Psoas muscle (tissue), 8 donors: ENCODE measurements around the gene TMEM204. TPM values are rescaled to one million over a fixed set of nuclear protein-coding genes. Genes with fewer than 3 reads are reported as not detected.
A peak's percentile ranks its signal among the peaks of the same experiment; 100 is the strongest.

Experiments
- ATAC-seq, 4 donors: fragments of 200-7000 bp; cut with Tn5 transposase; one replicate each; pipeline ENCODE4 v1.9.1; 2020; ENCODE audit warnings: moderate library complexity in 3 of 4, mild to moderate bottlenecking in 2 of 4
- DNase-seq, 2 donors: peaks; one replicate each; pipeline ENCODE4 v3.0.0-alpha.2; 2020
- H3K27ac ChIP-seq: fragments of 200-600 bp; one replicate; pipeline ENCODE4 v1.8.0; 2022
- H3K27me3 ChIP-seq, 3 donors: fragments of 200-600 bp in 1 of 3; one replicate each; pipeline versions ENCODE4 v1.6.1 to v1.8.0; 2013 to 2022; ENCODE audit warnings: low read length in 2 of 3, mild to moderate bottlenecking in 2 of 3, moderate library complexity in 1 of 3; ENCODE audit not compliant: insufficient read depth in 3 of 3
- H3K36me3 ChIP-seq, 2 donors: fragments of 200-600 bp in 1 of 2; one replicate each; pipeline versions ENCODE4 v1.6.1 to v1.8.0; 2013 to 2022; ENCODE audit warnings: low read depth in 1 of 2, mild to moderate bottlenecking in 1 of 2, moderate library complexity in 1 of 2; ENCODE audit not compliant: insufficient read depth in 1 of 2
- H3K4me1 ChIP-seq: fragments of 200-600 bp; one replicate; pipeline ENCODE4 v1.8.0; 2022
- H3K4me3 ChIP-seq: fragments of 200-600 bp; one replicate; pipeline ENCODE4 v1.8.0; 2022; ENCODE audit warnings: mild to moderate bottlenecking
- H3K9me3 ChIP-seq: fragments of 200-600 bp; one replicate; pipeline ENCODE4 v1.8.0; 2022
- WGBS, 3 donors: extraction: QIAGEN DNeasy Blood & Tissue Kit; methylation state at CpG; one replicate each; pipeline versions ENCODE4 v1.1.6 to v1.1.7; 2013; 5-methylcytosine and 5-hydroxymethylcytosine counted together
- intact Hi-C, 2 donors: fragments of 100-400 bp; cut with DNase I; formaldehyde crosslinking; loops; one replicate each; pipeline versions ENCODE4 v1.11.0 to v1.14.2; 2022
- long read RNA-seq, 2 donors: library from polyadenylated mRNA; unstranded; transcript quantifications; one replicate each; pipeline ENCODE4 v2.0.0, GENCODE V29; 2021
- polyA plus RNA-seq, 3 donors: library from polyadenylated mRNA; stranded (reverse); fragments of 200-250 nt; gene quantifications; one replicate each; pipeline ENCODE4 v1.2.3, GENCODE V29; 2013
- total RNA-seq, 4 donors: library from RNA; stranded (reverse); fragmentation: NEBNext Ultra II Directional in 2 of 4; extraction: Animal tissue kit (Norgen Biotek cat#: 25700) in 2 of 4; gene quantifications; one replicate each; pipeline versions ENCODE4 v1.2.1 to v1.2.4, GENCODE V29; 2021 to 2023
- TF ChIP-seq, protein P1 (sequence below): fragments of 200-600 bp; IDR thresholded peaks from one replicate; pipeline ENCODE4 v1.8.0; 2022; ENCODE audit warnings: antibody characterized with exemption
- donor health status: healthy with polysubstance abuse.
- donor health status: DM: no; HTN: no; CAD: no; lungs with moderate emphysema.
- donor health status: Bipolar disorder and iron deficiency.
- donor health status: healthy.
- donor health status: DM: yes; HTN: yes; CAD: no.
- donor health status: DM: no; HTN: no; CAD: no.
- donor health status: DM: no; HTN: no; CAD: no.
- donor health status: DM: yes; HTN: yes; CAD: no.

TMEM204 gene
- 10 to 100 TPM in 2 of 4 donors, 1 to 10 TPM in 2; 7.5 to 21.7 (median 10.2) TPM for total RNA-seq
- polyA plus RNA-seq = 10 to 100 TPM; 11.8 to 22.3 (median 12.0) TPM
- long read RNA-seq, donor 1, transcript TMEM204-202 (3 exons, 1,938 nt) = major isoform, 10 of 10 reads
- long read RNA-seq, donor 1, partial matches to known transcripts = 0 of 10 reads
- long read RNA-seq, donor 1, other reads (novel, unspliced or antisense) = 0 of 10 reads
- long read RNA-seq, donor 2, transcript TMEM204-202 (3 exons, 1,938 nt) = major isoform, 31 of 34 reads
- long read RNA-seq, donor 2, partial matches to known transcripts = 0 of 34 reads
- long read RNA-seq, donor 2, other reads (novel, unspliced or antisense) = 3 of 34 reads

DNA sequence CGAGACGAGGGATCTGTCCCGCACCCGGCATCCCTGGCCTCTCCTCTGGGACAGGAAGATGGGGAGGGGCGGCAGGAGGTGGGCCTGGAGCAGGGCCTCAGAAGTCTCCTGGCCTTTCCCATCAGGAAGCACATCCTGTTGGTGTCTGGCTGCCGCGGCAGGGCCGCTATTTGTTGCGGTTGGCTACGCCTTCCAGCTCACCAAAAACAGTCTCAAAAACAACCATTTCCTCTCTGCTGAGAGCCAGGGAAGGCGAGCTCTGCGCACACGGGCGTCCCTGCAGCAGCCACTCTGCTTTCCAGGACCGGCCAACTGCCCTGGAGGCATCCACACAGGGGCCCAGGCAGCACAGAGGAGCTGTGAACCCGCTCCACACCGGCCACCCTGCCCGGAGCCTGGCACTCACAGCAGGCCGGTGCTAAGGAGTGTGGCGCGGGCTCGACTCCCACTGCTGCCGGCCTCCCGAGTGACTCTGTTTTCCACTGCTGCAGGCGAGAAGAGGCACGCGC lies at the start of gene TMEM204:
Gene TMEM204 (plus strand): TSS at position 224 of the 509 bp plus-strand sequence. CDS start 610 bp downstream, outside the sequence.
- intact Hi-C loops = loop anchor here in 1 of 2 donors (5.0 kb wide), 1 partner anchor 41 kb away; the partner anchor contains the start of gene TELO2
- WGBS, 3 donors = 57 to 73% (median 59%) methylated on average over 18 to 27 of the region's 27 CpGs
- TF ChIP-seq, protein P1, sequence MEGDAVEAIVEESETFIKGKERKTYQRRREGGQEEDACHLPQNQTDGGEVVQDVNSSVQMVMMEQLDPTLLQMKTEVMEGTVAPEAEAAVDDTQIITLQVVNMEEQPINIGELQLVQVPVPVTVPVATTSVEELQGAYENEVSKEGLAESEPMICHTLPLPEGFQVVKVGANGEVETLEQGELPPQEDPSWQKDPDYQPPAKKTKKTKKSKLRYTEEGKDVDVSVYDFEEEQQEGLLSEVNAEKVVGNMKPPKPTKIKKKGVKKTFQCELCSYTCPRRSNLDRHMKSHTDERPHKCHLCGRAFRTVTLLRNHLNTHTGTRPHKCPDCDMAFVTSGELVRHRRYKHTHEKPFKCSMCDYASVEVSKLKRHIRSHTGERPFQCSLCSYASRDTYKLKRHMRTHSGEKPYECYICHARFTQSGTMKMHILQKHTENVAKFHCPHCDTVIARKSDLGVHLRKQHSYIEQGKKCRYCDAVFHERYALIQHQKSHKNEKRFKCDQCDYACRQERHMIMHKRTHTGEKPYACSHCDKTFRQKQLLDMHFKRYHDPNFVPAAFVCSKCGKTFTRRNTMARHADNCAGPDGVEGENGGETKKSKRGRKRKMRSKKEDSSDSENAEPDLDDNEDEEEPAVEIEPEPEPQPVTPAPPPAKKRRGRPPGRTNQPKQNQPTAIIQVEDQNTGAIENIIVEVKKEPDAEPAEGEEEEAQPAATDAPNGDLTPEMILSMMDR = no peak
- no peaks in the 10 kb centered on the region for H3K9me3 ChIP-seq
- peak within 1 kb of the TSS; percentile 79 for H3K27ac ChIP-seq
- ATAC-seq (peak; percentile 17 to 54 (median 30)), DNase-seq (peak; percentile 79 to 91)
- H3K27me3 ChIP-seq = no peaks in the 10 kb centered on the region
- H3K36me3 ChIP-seq = peaks cover 0 to 4% of the 10 kb centered on the region in 2 donors
- peak within 1 kb of the TSS; percentile 72 for H3K4me3 ChIP-seq
- peaks cover 11% of the 10 kb centered on the region for H3K4me1 ChIP-seq

DNA sequence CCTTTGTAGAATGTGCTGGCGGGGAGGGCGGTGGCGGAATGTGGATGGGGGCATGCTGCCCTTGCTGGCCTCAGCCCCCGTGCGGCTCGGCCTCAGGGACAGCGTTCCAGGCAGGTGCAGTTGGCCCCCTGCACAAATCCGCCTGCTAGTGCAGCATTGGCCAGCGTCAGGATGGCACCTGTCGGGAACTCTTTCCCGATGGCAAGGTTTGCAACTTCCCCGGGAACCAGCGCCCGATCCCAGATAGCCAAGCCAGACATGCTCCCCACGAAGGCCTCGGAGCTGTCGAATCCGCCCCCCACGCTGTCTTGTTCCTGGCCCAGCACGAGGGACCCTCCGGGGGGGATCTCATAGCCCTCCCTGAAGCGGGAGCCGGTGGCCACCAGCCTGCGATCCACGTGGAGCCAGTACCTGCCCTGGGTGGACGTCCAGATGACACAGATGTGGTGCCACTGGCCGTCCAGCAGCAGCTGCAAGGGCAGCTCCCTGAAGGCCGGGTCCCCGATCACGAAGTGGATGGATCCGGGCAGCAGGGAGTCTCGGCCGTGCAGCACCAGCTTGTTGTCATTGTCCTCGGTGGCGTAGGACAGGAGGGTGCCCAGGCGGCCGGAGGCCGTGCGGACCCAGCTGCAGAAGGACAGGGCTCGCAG lies 47.5 kb upstream of the TMEM204 start:
- no peaks in the 10 kb centered on the region for H3K27me3 ChIP-seq
- WGBS, 3 donors = 86 to 90% (median 89%) methylated on average over 40 of the region's 40 CpGs
- H3K27ac ChIP-seq = no peak overlapping the region
- no peak overlapping the region for H3K4me3 ChIP-seq
- H3K36me3 ChIP-seq = no peaks in the 10 kb centered on the region
- TF ChIP-seq, protein P1 = no peak
- H3K4me1 ChIP-seq = no peaks in the 10 kb centered on the region
- H3K9me3 ChIP-seq = no peaks in the 10 kb centered on the region
- DNase-seq (no peak), ATAC-seq (no peak)
- intact Hi-C loops = no loop called here

DNA sequence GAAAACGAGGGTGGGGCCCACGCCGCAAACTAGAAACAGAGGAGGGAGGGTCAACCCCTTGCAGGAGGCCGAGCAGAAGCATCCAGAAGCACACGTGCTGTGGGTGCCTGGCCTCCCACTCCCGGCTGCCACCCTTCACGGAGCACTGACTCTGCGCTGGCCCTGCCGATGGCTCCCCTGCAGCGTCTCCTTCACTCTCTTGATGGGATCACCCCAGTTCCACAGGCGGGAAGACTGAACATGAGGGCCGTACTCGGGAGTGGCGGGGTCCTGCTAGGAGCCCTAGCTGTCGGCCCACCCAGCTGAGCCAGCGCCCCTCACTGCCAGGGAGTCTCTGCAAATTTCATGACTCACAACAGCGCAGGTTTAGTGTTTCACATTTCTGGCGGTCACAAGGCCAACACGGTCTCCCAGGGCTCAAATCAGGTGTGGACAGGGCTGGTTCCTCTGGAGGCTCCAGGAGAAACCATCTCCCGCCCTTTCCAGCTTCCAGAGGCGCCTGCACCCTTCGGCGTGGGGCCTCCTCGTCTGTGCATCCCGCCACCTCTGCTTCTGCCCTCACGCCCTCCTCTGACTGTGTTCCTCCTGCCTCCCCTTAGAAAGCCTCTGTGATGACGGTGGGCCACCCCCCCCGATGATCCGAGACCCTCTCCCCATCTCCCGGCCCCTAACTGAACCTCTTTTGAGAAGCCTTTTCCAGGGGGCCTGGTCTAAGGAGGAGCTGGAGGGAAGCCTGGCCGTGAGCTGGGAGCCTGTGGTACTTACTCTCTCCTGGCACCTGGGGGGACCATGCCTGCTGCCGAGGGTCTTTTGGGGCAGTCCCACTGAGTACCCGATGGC lies 46.7 kb upstream of the TMEM204 start:
- ATAC-seq (no peak), DNase-seq (no peak)
- TF ChIP-seq, protein P1 = no peak
- no peaks in the 10 kb centered on the region for H3K4me1 ChIP-seq
- no peaks in the 10 kb centered on the region for H3K27me3 ChIP-seq
- no peaks in the 10 kb centered on the region for H3K36me3 ChIP-seq
- intact Hi-C loops = no loop called here
- H3K9me3 ChIP-seq = no peaks in the 10 kb centered on the region
- H3K27ac ChIP-seq = no peak overlapping the region
- no peak overlapping the region for H3K4me3 ChIP-seq
- WGBS, 3 donors = 69 to 75% (median 74%) methylated on average over 32 to 33 of the region's 33 CpGs

DNA sequence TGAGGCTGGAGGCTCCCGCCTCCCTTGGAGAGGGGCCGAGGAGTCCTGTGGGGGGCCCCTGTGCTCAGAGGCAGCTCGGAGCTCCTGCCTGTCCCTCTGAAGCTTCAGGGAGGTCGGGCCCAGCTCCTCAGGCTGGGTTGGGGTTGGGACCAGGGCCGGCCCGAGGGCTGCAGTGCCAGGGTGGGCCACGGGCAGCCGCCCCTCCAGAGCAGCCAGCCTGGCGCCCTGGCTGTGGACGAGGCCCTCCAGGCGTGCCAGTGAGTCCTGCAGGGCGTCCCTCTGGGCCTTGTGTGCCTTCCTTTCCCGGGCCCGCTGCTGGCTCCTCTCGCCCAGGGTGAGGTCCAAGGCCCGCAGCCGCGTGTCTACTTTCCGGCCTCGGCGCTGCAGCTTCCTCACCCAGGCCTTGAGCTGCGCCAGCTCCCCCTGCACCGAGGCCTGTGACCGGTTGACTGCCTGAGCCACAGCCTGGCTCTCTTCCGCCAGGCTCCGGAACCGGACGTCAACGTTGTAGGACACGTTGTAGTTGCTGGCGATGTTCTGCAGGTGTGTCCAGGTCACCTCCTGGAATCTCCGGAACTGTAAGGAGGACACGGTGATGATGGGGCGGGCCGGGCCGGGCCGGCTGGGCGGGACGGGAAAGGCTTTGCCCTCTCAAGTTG lies 45.9 kb upstream of the TMEM204 start:
- WGBS, 3 donors = 84 to 90% (median 88%) methylated on average over 29 to 39 of the region's 39 CpGs
- no peak overlapping the region for H3K4me3 ChIP-seq
- H3K9me3 ChIP-seq = no peaks in the 10 kb centered on the region
- no peaks in the 10 kb centered on the region for H3K27me3 ChIP-seq
- TF ChIP-seq, protein P1 = no peak
- H3K27ac ChIP-seq = no peak overlapping the region
- H3K4me1 ChIP-seq = peaks cover 4% of the 10 kb centered on the region
- DNase-seq (no peak), ATAC-seq (no peak)
- intact Hi-C loops = no loop called here
- H3K36me3 ChIP-seq = no peaks in the 10 kb centered on the region
